ENCODE results near the gene UBXN10. TPM values are rescaled to one million over a fixed set of nuclear protein-coding genes. Genes with fewer than 3 reads are reported as not detected.
"Not testable (repeated sequence)": the region's sequence is repeated elsewhere in the genome, so short reads cannot be mapped to it uniquely, and the experiment has no call there.

The UBXN10 gene
- total RNA-seq, 2 experiments from 2014 or later = 0.41 to 0.63 TPM

- Mint-ChIP-seq H3K36me3 (ENCODE audit: low read depth) (no peaks in the 10 kb centered on the region), H3K9me3 (ENCODE audit: low read depth) (no peaks in the 10 kb centered on the region), H3K27me3 (peaks cover 26% of the 10 kb centered on the region), H3K27ac (no peak overlapping the region), H3K4me3 (no peak overlapping the region), H3K4me1 (peaks cover 8% of the 10 kb centered on the region)
- no peak for DNase-seq
- ChIA-PET CTCF (interaction anchor here (1.0 kb wide), 1 partner anchor 12 kb away, joined by 3 read pairs; no protein-coding TSS in a partner anchor), POLR2A (no interaction called here)
- intact Hi-C loops (cut with DNase I, micrococcal nuclease) = no loop called here
- no peak for ATAC-seq
Measured at GRCh38 chr1:20209471-20209870, 23.6 kb downstream of the UBXN10 start.

- Mint-ChIP-seq H3K4me3 (no peak overlapping the region), H3K36me3 (ENCODE audit: low read depth) (no peaks in the 10 kb centered on the region), H3K4me1 (peaks cover 8% of the 10 kb centered on the region), H3K9me3 (ENCODE audit: low read depth) (no peaks in the 10 kb centered on the region), H3K27ac (no peak overlapping the region), H3K27me3 (peaks cover 38% of the 10 kb centered on the region)
- CTCF ChIA-PET = interaction anchor here (0.6 to 1.3 kb wide), 5 partner anchors 10 to 34 kb away, joined by 3 to 5 read pairs (median 3); no protein-coding TSS in a partner anchor
- DNase-seq = no peak
- POLR2A ChIA-PET = no interaction called here
- intact Hi-C loops (cut with DNase I, micrococcal nuclease) = loop anchor here in 1 of 2 experiments (5.0 kb wide), 1 partner anchor 151 kb away; no protein-coding TSS in a partner anchor
- peak; percentile 72 for ATAC-seq
Measured at GRCh38 chr1:20210736-20211460, 25.0 kb downstream of the UBXN10 start.

- Mint-ChIP-seq H3K27ac (no peak overlapping the region), H3K4me1 (peaks cover 8% of the 10 kb centered on the region), H3K9me3 (ENCODE audit: low read depth) (no peaks in the 10 kb centered on the region), H3K36me3 (ENCODE audit: low read depth) (no peaks in the 10 kb centered on the region), H3K27me3 (peaks cover 41% of the 10 kb centered on the region), H3K4me3 (no peak overlapping the region)
- no peak for DNase-seq
- POLR2A ChIA-PET = no interaction called here
- CTCF ChIA-PET = interaction anchor here (0.6 to 7.4 kb wide), 4 partner anchors 16 to 283 kb away, joined by 3 to 51 read pairs (median 4); no protein-coding TSS in a partner anchor
- ATAC-seq = no peak
- intact Hi-C loops (cut with DNase I, micrococcal nuclease) = loop anchor here in 1 of 2 experiments (5.0 kb wide), 1 partner anchor 151 kb away; no protein-coding TSS in a partner anchor
Measured at GRCh38 chr1:20211511-20211931, 25.6 kb downstream of the UBXN10 start.

GRCh38 chr1:20212085-20212684 lies 26.3 kb downstream of the UBXN10 start:
- Mint-ChIP-seq H3K4me3 (no peak overlapping the region), H3K27me3 (peaks cover 44% of the 10 kb centered on the region), H3K4me1 (peaks cover 8% of the 10 kb centered on the region), H3K27ac (no peak overlapping the region), H3K9me3 (ENCODE audit: low read depth) (no peaks in the 10 kb centered on the region), H3K36me3 (ENCODE audit: low read depth) (no peaks in the 10 kb centered on the region)
- CTCF ChIA-PET = interaction anchor here (0.6 to 7.4 kb wide), 22 partner anchors 12 to 295 kb away, joined by 3 to 51 read pairs (median 4); partner anchors contain the start of gene PLA2G2A
- POLR2A ChIA-PET = interaction anchor here (0.7 kb wide), 1 partner anchor 165 kb away, joined by 3 read pairs; no protein-coding TSS in a partner anchor
- ATAC-seq = no peak
- DNase-seq = no peak
- intact Hi-C loops (cut with DNase I, micrococcal nuclease) = loop anchor here (2.0 to 5.0 kb wide), 2 partner anchors 150 to 219 kb away; no protein-coding TSS in a partner anchor

- H3K27ac Mint-ChIP-seq = no peak overlapping the region
- no peaks in the 10 kb centered on the region for H3K36me3 Mint-ChIP-seq (ENCODE audit: low read depth)
- CTCF ChIA-PET = interaction anchor here (0.6 to 7.4 kb wide), 37 partner anchors 12 to 1136 kb away, joined by 3 to 51 read pairs (median 3); partner anchors contain the start of gene PLA2G2A
- peaks cover 8% of the 10 kb centered on the region for H3K4me1 Mint-ChIP-seq
- H3K27me3 Mint-ChIP-seq = peaks cover 46% of the 10 kb centered on the region
- ATAC-seq (peak; percentile 61), DNase-seq (peak; percentile 74)
- H3K4me3 Mint-ChIP-seq = no peak overlapping the region
- no peaks in the 10 kb centered on the region for H3K9me3 Mint-ChIP-seq (ENCODE audit: low read depth)
- POLR2A ChIA-PET = interaction anchor here (0.7 kb wide), 2 partner anchors 164 to 456 kb away, joined by 3 read pairs; no protein-coding TSS in a partner anchor
- intact Hi-C loops (cut with DNase I, micrococcal nuclease) = loop anchor here (1.0 to 5.0 kb wide), 5 partner anchors 149 to 427 kb away; no protein-coding TSS in a partner anchor
Measured at GRCh38 chr1:20212685-20213331, 26.9 kb downstream of the UBXN10 start.

GRCh38 chr1:20215716-20216115 lies 29.8 kb downstream of the UBXN10 start:
- Mint-ChIP-seq H3K4me1 (peaks cover 8% of the 10 kb centered on the region), H3K27ac (no peak overlapping the region), H3K4me3 (no peak overlapping the region), H3K27me3 (peaks cover 40% of the 10 kb centered on the region), H3K36me3 (ENCODE audit: low read depth) (no peaks in the 10 kb centered on the region), H3K9me3 (ENCODE audit: low read depth) (no peaks in the 10 kb centered on the region)
- DNase-seq (no peak), ATAC-seq (no peak)
- CTCF ChIA-PET = interaction anchor here (0.9 to 7.4 kb wide), 3 partner anchors 10 to 278 kb away, joined by 3 to 51 read pairs (median 5); no protein-coding TSS in a partner anchor
- intact Hi-C loops (cut with DNase I, micrococcal nuclease) = no loop called here
- POLR2A ChIA-PET = no interaction called here

GRCh38 chr1:20216574-20216973 lies 30.7 kb downstream of the UBXN10 start:
- POLR2A ChIA-PET = no interaction called here
- H3K4me1 Mint-ChIP-seq = peaks cover 8% of the 10 kb centered on the region
- H3K27me3 Mint-ChIP-seq = peaks cover 35% of the 10 kb centered on the region

GRCh38 chr1:20219053-20219452 lies 33.2 kb downstream of the UBXN10 start:
- POLR2A ChIA-PET; H3K36me3 Mint-ChIP-seq (ENCODE audit: low read depth); intact Hi-C loops (cut with DNase I, micrococcal nuclease); ATAC-seq; H3K27ac Mint-ChIP-seq; H3K9me3 Mint-ChIP-seq (ENCODE audit: low read depth); H3K4me3 Mint-ChIP-seq; H3K4me1 Mint-ChIP-seq; DNase-seq: not testable (repeated sequence)
- H3K27me3 Mint-ChIP-seq = peaks cover 41% of the 10 kb centered on the region
- CTCF ChIA-PET = interaction anchor here (0.6 to 0.8 kb wide), 2 partner anchors 249 to 275 kb away, joined by 3 read pairs; no protein-coding TSS in a partner anchor

More at GRCh38 chr1:20216574-20216973, 30.7 kb downstream of the UBXN10 start:
- DNase-seq (peak; percentile 23), ATAC-seq (peak; percentile 84)
- Mint-ChIP-seq H3K36me3 (ENCODE audit: low read depth) (no peaks in the 10 kb centered on the region), H3K9me3 (ENCODE audit: low read depth) (no peaks in the 10 kb centered on the region), H3K4me3 (no peak overlapping the region), H3K27ac (no peak overlapping the region)
- intact Hi-C loops (cut with DNase I, micrococcal nuclease) = no loop called here
- CTCF ChIA-PET = interaction anchor here (0.6 to 7.4 kb wide), 7 partner anchors 8 to 278 kb away, joined by 3 to 51 read pairs (median 4); no protein-coding TSS in a partner anchor

- Mint-ChIP-seq H3K36me3 (ENCODE audit: low read depth) (no peaks in the 10 kb centered on the region), H3K27me3 (peaks cover 39% of the 10 kb centered on the region), H3K27ac (no peak overlapping the region), H3K4me1 (no peaks in the 10 kb centered on the region), H3K9me3 (ENCODE audit: low read depth) (no peaks in the 10 kb centered on the region), H3K4me3 (no peak overlapping the region)
- DNase-seq (no peak), ATAC-seq (no peak)
- intact Hi-C loops (cut with DNase I, micrococcal nuclease) = no loop called here
- POLR2A ChIA-PET = no interaction called here
- CTCF ChIA-PET = interaction anchor here (0.8 to 1.0 kb wide), 3 partner anchors 273 to 476 kb away, joined by 3 read pairs; no protein-coding TSS in a partner anchor
Measured at GRCh38 chr1:20220036-20220435, 34.1 kb downstream of the UBXN10 start.

- intact Hi-C loops (cut with DNase I, micrococcal nuclease) = no loop called here
Measured at GRCh38 chr1:20223106-20223505, 37.2 kb downstream of the UBXN10 start.

More at GRCh38 chr1:20223106-20223505, 37.2 kb downstream of the UBXN10 start:
- CTCF ChIA-PET = no interaction called here
- Mint-ChIP-seq H3K4me1 (no peaks in the 10 kb centered on the region), H3K36me3 (ENCODE audit: low read depth) (no peaks in the 10 kb centered on the region), H3K27ac (no peak overlapping the region), H3K27me3 (peaks cover 38% of the 10 kb centered on the region), H3K4me3 (no peak overlapping the region), H3K9me3 (ENCODE audit: low read depth) (no peaks in the 10 kb centered on the region)
- no peak for DNase-seq
- ATAC-seq = no peak
- POLR2A ChIA-PET = no interaction called here

Data from activated CD4-positive, alpha-beta T cell treated with anti-CD3 and anti-CD28 coated beads for 36 hours (primary cell).